Endometrium (tissue), 2 donors: ENCODE data around the gene EFCAB8.
"Not testable (repeated sequence)": the region's sequence is repeated elsewhere in the genome, so short reads cannot be mapped to it uniquely, and the experiment has no call there.

ENCODE experiments used
- FAIRE-seq: peaks from 2 replicates; lab custom pipeline; 2012; peaks lifted over from hg19 to GRCh38; lab: Jason Lieb, UNC
- donor health status: control.
- donor health status: control.

EFCAB8 gene

GRCh38 chr20:32842688-32843524 is 15.8 kb upstream of the EFCAB8 start:
- FAIRE-seq = no peak

DNA sequence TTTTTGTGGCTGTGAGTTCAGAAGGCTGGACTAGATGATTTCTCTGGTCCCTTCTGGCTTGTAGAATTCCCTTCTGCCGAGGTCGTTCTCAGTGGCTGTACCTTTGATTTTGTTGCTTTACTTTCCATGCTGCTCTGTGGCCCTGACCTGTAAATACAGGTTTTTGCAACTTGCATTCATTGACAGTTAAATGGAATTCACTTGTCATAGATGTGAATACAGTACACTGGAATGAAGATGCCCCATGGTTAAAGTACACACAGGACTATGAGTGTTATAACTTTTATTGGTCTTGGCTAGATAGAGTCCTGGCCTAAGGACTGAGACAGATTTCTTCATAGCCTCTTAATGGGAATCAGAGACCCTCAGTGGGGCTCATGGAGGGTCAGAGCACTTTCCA is 12.9 kb upstream of the EFCAB8 start:
- FAIRE-seq = no peak

- FAIRE-seq = no peak
Observed at GRCh38 chr20:32846852-32847251, 11.9 kb upstream of the EFCAB8 start.

DNA sequence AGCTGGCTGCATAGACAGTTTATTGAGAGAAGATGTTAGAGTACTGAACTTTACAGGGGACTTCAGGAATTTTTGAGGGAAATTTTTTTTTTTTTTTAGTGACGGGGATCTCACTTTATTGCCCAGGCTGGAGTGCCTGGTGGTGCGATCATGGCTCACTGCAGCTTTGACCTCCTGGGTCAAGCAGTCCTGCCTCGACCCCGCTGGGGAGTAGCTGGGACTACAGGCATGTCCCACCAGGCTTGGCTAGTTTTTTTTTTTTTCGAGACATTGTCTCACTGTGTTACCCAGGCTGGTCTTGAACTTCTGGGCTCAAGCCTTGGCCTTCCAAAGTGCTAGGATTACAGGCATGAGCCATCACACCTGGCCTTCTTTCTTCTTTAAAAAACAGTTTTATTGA is 10.8 kb upstream of the EFCAB8 start:
- no peak for FAIRE-seq

GRCh38 chr20:32848846-32849245 is 9.9 kb upstream of the EFCAB8 start:
- FAIRE-seq = no peak

DNA sequence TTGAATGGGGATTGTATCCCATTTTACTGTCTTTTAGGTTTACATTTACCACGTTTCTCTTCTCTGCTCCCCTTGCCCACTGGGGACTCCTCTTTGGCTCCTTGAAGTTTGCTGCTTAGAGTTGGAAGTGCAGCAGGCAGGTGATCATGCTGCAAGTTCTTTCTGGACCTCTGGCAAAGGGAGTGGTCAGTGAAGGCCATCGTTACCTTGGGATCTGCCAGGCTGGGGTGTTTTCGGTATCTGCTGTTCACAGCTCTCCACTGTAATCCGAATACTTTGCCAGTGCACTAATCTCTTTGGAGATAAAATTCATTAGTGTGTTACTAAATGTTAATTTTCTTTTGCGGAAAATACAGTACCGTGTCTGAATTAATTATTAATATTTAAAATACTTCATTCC is 9.1 kb upstream of the EFCAB8 start:
- no peak for FAIRE-seq

DNA sequence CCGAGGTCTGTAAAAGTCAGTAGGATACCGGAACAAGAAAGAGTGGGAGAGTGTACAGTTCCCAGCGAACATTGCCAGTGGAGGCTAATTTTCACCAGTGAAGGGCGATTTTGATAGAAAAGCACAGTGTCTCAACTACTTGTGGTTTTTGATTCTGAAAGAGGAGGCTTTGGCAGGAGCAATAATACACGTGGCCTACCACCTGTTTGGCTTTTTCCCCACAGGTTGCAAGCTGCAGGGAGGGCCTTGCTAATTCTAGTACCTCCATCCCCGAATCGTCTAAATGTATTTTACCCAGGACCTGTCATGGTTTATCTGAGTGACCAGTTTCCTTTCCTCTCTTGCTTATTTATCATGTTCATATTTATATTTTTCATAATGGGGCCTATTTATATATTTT is 3.3 kb upstream of the EFCAB8 start:
- FAIRE-seq = no peak

- FAIRE-seq = no peak
Observed at GRCh38 chr20:32858189-32858588, 534 bp upstream of the EFCAB8 start.

GRCh38 chr20:32861446-32861845 is 2.7 kb downstream of the EFCAB8 start:
- FAIRE-seq = no peak

DNA sequence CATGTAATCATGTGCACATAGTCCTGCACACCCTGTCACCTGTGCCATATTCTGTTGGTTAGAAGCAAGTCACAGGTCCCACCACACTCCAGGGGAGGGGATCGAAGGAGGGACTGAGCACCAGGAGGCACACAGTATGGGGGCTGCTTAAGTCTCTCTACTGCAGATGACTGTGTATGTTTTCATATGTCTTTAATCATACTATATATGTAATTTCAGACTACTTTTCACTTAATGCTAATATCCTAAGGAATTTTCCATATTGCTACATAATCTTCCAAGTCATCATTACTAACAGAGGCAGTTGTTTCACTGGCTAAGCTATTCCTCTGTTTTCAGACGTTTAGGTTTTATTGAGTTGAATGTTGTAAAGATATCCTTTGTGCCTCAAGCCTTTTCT is 10.8 kb downstream of the EFCAB8 start:
- FAIRE-seq = no peak

GRCh38 chr20:32870526-32870925 is 11.8 kb downstream of the EFCAB8 start:
- FAIRE-seq = not testable (repeated sequence)

DNA sequence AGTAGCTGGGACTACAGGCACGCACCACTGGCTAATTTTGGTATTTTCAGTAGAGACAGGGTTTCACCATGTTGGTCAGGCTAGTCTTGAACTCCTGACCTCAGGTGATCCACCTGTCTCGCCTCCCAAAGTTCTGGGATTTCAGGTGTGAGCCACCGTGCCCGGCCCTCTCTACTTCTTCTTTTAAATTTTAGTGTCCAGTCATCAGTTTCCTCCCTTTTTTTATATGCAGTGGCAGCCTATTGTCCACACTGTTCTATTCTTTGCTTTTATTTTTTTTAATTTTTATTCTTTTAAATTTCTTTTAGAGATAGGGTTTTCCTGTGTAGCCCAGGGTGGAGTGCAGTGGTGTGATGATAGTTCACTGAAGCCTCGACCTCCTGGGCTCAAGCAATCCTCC is 12.3 kb downstream of the EFCAB8 start:
- no peak for FAIRE-seq

GRCh38 chr20:32871627-32872160 is 13.0 kb downstream of the EFCAB8 start:
- no peak for FAIRE-seq

- no peak for FAIRE-seq
Observed at GRCh38 chr20:32872266-32872665, 13.5 kb downstream of the EFCAB8 start.

- no peak for FAIRE-seq
Observed at GRCh38 chr20:32875673-32876072, 16.9 kb downstream of the EFCAB8 start.

DNA sequence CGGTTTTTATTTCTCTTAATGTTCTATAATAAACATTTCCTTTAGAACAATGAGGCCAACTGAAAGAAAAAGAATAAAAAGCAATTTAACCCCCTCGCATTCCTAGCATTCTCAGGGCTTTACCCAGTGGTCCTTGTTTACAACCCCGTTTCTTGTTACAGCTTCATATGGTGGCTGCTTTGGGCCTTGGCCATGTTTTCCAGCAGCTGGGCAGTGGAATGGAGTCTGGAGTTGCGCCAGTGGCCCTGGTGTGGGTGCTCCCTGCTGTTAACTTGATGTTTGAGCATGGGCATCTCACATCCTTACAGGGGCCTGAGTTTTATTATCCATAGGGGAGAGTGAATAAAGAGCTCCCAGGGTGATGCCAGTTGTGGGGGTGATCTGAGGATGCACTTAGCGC is 18.8 kb downstream of the EFCAB8 start:
- no peak for FAIRE-seq

- no peak for FAIRE-seq
Observed at GRCh38 chr20:32878820-32879219, 20.1 kb downstream of the EFCAB8 start.

GRCh38 chr20:32879538-32879937 is 20.8 kb downstream of the EFCAB8 start:
- no peak for FAIRE-seq

GRCh38 chr20:32880635-32881034 is 21.9 kb downstream of the EFCAB8 start:
- no peak for FAIRE-seq

DNA sequence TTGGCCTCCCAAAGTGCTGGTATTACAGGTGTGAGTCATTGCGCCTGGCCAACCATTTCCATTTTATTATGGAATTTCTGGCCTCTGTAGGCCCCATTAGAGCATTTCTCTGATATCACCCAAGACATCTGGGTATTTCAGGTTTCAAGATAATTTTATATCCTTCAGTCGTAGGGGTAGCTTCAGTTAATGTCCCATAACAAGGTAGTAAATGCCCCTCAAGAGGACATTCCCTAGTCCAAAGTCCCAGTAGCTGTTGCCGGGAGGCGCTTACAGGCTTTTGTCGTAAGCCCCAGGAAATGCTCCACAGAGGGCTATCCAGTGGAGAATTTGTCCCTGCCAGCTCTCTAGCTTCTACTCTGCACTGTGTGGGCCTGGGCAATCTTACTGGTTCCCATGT is 24.4 kb downstream of the EFCAB8 start:
- FAIRE-seq = no peak

- FAIRE-seq = no peak
Observed at GRCh38 chr20:32885185-32885584, 26.5 kb downstream of the EFCAB8 start.

DNA sequence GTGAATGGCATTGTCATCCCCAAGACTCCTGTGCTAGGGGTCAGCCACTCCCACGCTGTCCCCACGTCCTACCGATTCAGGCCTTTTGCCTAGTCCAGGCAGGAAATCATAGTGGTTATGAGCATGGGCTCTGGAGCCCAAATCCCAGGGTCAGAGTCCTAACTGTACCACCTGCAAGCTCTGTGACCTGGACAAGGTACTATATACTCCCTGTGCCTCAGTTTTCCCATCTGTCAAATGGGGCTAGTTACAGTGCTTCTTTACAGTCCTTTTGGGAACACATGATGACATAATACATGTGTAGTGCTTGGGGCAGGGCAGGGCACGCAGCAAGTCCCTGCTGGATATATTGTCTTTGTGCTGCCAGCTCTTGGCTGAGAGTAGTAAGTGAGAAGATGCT is 27.2 kb downstream of the EFCAB8 start:
- no peak for FAIRE-seq

GRCh38 chr20:32886652-32887051 is 27.9 kb downstream of the EFCAB8 start:
- no peak for FAIRE-seq

GRCh38 chr20:32887492-32887891 is 28.8 kb downstream of the EFCAB8 start:
- no peak for FAIRE-seq
